IPS-11a (cell line): ENCODE measurements around the gene LMO1.

Source experiments
- H3K4me3 ChIP-seq: one replicate; pipeline ENCODE4 v1.5.1; 2013; ENCODE audit warnings: low read depth, low read length, control low read depth

LMO1 gene

DNA sequence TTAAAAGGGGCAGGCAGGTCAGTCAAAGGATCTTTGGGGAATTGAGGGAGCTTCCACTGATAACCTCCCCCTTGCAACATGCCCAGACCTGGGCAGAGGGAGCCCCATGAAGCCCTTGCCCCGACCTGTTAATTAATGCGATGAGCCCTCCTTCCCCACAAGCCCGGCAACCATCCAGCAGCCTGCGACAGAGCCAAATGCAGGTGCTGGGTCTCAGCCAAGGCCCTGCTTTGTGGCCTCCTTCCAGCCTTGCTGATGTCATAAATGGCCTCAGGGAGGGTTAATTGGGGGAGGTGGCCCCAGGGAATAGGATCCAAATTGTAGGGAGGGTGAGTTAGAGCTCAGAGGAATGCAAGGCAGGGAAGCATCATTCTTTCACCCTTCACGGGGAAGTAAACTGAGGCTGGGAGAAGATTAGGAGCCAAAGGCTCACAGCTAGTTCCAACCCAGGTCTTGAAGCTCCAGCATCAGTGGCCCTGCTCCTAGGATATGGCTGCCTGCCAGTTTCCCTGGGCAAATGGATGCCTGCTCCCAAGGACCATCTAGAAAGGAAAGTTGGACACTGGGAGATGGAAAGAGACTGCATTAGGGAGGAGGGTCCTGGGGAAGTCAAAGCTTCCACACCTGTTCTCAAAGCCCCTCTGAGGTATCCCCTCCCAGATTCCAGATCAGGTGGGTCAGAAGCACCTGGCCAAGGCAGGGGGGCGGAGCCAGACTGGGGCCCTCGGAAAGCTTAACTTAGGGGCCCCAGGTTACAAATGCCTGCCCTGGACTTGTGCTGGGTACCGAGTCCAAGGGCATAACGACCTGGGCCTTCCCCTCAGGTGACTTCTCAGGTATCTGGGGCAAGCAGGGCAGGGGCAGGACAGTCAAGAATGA lies 34.1 kb downstream of the LMO1 start:
- no peak overlapping the region for H3K4me3 ChIP-seq

DNA sequence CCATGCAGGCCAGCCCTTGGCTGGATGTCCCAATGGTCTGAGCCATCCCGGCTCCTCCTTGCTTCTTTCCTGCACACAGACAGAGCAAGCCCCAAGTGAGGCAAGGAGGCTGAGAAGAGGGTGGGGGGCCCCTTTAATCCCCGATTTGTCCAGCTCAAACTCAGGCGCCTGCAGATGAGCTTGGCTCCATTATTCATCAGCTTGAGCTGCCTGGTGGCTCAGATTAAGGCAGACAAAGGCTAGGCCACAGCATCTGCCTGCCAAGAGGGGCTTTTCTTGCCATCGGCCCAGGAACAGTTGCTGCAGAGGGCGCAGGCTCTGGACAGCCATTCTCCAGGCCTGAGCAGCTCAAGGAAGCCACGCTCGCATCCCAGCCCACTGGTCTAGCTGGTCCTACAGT lies 35.4 kb downstream of the LMO1 start:
- no peak overlapping the region for H3K4me3 ChIP-seq

DNA sequence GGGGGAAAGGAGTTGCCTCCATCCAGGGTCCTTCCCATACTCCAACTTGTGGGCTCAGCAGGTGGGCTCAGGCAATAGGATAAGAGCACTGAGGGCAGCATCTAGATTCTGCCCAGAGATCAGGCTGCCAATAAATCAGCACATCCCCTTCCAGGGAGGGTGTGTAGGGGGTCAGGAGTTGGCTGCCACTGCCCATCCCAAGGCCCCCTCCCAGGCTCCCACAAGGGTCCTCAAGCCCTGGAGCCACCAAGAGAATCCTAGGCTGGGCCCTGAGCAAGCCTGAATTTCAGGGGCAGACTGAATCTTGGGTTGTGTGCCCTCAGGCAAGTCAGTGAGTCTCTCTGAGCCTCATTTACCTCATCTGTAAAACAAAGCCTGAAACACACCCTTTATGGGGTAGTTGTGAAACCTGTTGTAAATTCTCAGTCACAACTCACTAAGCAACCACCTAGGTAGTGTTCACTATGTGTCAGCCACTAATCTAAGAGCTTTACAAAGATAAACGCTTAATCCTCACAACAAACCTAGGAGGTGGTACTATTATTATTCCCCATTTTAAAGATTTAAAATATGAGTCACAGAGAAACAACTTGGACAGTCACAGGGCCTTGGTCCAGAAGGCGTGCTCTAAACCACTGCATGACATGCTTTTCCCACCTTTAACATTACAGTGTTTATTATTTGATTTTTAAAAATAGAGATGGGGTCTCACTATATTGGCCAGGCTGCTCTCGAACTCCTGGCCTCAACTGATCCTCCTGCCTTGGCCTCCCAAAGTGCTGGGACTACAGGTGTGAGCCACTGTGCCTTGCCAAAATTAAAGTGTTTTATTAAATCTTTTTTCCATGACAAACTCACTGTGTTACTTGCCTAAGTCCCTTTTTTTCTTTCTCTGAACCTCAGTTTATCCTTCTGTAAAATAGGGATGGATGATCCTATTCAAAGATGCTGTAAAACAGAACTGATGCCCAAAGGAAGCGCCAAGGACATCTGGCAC lies 36.2 kb downstream of the LMO1 start:
- H3K4me3 ChIP-seq: no peak overlapping the region

DNA sequence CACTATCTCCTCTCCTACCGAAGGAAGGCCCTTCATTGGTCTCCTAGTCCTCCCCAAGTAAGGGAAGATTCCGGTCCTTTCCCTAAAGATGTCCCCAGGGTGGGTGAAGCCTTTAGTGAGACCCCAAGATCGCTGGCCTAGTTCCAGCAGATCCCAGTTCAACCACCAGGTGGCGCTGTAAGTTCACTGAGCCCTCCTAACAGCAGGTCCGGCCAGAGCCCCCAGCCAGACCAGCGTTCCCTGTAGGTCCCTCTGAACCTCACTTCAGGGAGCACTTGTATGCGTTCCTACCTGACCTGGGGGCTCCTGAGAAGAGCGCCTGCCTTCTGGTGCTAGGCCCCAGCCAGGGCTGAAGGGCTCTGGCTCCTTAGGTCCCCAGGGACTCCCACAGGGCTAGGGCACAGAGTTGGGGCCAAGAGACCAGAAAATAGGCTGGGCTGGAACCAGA lies 38.1 kb downstream of the LMO1 start:
- no peak overlapping the region for H3K4me3 ChIP-seq

DNA sequence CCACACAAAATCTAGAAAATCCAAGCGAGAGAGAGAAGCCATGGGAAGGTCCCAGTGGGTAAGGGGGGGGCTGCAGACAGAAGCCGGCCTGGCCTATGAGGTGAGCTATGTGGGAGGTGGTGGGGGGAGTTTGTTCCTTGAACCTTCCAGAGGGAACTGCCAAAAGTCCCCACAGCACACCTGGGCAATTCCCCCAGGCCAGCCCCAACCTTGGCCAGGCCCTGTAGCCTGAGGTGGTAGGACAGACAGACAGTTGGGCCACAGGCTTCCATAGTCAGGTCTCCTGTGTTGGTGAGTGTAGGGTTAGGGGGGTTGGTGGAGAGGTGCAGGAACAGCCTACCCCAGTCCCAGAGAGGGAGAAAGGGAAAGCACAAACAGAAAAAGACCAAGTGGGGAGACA lies 39.0 kb downstream of the LMO1 start:
- H3K4me3 ChIP-seq: no peak overlapping the region

DNA sequence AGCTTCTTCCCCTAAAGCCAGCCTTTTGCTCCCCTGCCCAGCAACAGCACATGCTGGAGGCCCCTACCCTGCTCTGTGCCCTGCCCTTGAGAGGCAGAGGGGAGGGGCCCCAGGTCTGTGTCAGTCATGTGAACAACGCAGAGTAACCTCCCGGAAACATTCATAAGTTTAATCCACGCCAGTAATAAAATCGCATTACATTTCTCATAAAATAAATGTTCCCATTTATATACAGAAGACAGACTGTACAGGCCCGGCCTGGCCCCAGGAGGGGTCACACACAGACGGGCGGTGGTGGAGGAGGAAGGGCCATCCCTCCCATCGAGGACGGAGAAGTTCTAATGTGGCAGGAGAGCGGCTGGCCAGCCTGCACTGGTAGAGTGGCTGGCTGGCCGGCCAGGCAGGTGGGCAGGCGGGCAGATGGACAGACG lies 39.5 kb downstream of the LMO1 start:
- H3K4me3 ChIP-seq: no peak overlapping the region

DNA sequence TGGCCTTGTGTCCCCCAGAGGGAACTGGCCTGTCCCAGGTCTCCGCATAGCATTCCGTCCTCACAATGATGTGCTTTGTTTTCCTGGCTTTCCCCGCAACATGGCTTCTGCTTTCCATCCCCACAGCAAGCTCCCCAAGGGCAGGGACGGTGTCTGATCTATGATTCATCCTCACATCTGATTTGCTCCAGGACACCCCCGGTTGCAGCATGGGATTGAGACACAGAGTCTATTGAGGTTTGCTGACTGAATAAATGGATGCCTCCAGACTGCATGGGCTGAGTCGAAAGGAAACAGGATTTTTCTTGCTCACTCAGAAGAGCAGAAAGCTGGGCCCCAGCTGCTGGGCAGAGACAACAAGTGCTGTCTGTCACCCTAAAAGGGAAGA lies 40.2 kb downstream of the LMO1 start:
- H3K4me3 ChIP-seq: no peak overlapping the region

DNA sequence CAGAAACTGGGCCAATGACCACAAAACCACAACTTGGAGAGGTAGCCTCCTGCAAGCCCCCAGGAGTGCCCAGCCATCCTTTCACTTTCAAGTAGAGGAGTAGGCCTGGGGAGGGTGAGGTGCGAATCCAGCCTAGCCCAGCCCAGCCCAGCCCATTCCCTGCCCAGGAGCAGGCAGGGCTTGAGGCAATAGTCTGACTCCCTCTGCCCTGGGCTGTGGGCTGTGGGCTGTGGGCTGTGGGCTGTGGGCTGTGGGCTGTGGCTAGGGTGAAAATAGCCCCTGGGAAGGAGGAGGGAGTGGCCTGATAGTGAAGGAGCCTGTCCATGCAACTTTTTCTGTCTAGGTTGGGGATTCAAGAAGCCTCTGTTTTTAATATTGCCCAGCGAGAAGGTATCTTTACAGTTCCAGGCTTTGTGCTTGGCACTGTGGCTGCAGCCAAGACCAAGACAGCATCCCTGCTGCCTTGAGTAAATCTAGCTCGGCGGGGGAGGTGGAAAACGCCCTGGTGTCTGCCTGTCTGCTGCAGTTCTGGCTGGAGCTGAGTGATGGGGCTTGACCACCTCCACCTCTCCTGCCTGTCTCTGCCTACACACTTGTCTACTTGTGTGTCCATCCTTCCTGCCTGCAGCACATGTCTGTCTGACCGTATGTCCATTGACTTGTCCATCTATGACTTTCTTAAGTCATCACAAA lies 40.7 kb downstream of the LMO1 start:
- no peak overlapping the region for H3K4me3 ChIP-seq

DNA sequence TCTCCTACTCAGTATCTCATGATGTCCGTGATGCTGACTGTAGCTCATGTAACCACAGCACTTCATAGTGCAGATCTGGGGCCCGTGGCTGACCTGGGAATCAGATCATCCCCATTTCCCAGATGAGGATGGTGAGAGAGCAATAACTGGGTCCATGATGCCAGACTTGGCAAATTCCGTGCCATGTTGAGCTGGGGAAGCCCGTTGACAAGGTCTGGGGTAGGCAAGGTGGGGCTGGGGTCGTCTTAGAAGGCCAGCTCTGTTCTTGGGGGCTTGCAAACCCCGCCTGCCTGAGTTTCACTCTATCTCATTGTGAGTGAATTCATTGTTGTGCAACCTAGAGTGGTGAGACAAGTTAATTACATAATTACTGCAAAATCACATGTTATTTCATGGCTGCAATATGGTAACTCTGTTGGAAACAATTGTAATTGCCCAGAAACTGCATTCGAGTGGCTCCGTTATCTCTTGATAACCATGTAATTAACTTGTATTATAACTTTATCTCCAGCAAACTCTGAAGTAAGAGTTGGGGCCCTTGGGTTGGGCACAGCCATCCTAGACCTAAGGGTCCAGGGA lies 41.7 kb downstream of the LMO1 start:
- no peak overlapping the region for H3K4me3 ChIP-seq

DNA sequence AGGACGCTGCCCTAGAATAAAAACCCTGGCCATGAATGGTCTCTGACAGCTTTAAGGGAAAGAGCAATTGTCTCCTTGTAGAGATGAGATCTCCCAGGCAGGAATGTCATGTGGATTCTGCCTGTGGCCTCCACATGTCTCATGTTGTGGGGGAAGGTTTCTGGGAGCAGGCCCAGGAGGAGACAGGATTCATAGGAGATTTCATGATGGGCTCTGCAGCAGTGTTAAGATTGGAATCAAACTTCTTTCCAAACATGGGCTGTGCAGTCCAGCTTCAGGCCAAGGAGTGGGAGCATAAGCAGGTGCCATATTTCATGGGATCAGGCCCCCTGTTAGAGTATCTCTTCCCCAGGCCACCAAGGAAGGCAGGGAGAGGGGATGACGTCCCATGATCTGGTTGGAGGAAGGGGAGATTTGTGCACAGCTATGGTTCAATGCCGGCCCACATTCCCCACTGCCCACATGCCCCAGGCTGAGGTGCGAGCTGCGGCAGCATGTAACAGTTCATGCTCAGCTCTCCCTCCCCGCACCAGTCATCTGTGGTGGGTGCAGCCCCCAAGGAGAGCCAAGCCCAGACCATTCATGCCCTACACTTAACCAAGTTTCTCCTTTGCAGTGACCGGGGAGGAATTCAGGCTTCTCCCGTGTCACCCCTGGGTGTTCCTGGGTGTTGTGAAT lies 42.5 kb downstream of the LMO1 start:
- H3K4me3 ChIP-seq: no peak overlapping the region

DNA sequence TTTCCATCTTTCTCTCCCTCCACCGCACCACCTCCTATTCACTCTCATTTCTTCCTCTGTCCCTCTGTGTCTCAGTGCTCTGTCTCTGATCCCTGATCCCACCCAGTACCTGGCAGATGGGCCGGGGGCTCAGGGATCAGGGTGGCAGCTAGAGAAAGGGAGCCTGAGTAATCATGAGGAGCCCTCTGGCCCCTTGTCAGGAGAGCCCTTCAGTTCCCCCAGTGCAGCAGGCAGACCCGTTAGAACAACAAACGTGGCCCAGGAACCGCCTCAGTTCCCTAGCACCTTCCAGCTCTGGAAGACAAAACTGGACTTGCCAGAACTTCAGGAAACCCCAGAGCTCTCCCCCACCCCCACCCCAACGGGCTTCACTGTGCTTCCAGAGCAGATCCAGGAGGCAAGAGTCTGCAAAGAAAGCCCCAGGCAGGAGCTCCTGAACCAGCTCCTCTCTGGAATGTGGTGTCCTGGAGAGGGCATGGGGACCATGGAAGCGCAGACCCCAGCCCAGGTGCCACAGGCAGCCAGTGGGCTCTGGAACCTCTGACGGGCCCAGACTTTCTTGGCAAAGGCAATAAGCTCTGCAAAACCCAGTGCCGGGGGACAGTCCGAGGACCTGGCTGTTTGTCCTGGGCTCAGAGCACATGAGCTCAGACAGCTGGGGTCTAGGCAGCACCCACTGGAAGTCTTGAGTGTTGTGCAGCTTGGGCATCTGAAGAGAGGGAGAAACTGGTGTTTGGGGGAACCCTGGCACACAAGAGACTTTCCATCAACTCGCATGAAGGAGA lies 43.2 kb downstream of the LMO1 start:
- no peak overlapping the region for H3K4me3 ChIP-seq

DNA sequence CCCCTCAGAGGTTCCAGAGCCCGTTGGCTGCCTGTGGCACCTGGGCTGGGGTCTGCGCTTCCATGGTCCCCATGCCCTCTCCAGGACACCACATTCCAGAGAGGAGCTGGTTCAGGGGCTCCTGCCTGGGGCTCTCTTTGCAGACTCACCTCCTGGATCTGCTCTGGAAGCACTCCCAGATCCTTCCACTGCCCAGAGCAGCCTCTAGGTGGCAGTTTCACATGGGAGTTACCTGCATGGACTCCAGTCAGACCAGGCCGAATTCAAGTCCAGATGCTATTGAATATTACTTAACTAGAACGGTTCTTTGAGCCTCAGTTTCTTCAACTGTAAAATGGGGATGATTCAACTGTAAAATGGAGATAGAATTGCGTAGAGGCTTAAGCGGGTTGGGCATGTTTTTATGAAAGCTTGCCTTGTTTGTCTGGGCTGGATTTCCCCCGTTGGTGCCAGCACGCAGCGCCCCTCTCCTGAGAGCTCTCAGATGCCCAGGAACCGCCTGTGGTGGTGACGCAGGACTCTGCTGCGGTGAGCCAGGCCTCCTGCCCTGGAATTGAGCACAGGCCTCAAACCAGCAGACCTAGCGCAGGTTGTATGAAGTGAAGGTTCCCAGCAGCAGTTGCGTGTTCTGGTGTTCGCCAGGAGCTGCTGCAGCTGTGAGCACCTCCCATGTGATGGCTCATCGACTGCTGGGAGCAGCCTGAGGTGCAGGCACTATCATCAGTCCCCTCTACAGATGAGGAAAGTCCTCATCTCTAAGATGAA lies 44.2 kb downstream of the LMO1 start:
- no peak overlapping the region for H3K4me3 ChIP-seq

DNA sequence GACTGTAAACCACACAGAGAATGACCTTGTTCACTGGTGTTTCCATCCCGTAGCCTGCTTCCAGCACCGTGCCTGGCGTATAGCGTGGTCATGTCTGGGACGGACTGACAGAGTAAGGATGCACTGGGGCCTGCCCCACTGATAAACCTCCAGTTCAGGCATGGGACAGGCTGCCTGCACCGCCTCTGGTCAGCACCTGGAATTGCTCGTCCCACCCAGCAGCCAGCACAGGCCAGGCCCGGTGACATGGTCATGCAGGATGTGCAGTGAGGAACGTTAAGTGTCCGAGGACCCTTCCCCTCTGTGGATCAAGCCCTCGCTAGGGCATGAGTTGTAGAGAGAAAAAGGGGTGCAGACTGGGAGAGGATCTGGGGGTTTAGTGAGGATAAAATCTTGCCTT lies 44.8 kb downstream of the LMO1 start:
- no peak overlapping the region for H3K4me3 ChIP-seq

DNA sequence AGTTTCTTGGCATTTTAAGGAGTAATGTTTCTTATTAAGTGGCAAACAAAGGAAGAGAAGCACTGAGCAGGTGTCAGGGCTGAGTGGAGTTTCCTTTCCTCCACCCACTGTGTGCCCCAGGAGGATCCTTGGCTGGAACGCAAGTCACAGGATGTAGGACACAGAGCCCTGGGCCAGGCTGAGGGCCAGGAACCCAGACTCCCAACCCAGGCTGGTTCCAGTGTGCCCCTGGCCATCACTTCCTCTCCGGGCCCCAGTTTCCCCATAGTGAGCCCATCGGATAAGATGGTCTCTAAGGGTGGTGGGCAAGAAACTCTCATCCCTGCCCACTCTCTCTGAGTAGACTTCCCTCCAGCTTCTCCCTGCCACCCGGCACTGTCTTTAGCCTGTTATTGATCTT lies 45.3 kb downstream of the LMO1 start:
- no peak overlapping the region for H3K4me3 ChIP-seq

DNA sequence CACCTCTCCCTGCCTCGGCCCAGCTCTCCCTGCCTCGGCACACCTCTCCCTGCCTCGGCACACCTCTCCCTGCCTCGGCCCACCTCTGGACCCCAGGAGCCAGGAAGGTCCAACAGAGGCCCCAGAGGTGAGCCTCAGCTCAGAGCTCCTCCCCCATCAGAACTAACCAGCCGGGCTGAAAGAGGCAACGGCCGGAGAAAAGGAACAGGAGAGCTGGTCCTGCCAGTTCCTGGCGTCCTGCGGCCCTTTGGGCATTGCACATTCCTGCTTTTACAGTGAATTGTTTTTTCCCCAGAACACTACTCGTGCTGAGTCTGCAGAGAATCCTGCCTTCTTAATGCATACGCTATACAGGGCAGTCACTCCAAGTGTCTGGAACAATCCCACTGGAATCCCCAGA lies 45.8 kb downstream of the LMO1 start:
- no peak overlapping the region for H3K4me3 ChIP-seq

DNA sequence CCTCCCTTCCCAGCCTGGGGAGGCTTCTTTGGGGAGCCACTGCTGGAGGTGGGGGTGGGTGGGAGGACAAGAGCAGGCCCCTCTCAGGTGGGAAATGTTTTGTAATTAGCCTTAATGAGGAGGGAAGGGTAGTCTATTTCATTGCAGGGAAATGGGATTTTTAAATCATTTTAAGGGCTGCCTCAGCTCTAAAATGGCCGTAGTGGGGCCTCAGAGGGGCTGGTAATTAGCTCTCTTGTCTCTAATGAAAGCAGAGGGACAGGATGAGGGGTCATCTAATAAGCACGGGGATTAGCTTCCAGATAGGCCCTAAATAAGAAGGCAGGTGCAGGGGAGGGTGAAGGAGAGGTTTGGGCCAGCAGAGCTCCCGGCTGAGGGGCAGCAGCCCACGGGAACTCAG lies 46.5 kb downstream of the LMO1 start:
- no peak overlapping the region for H3K4me3 ChIP-seq

DNA sequence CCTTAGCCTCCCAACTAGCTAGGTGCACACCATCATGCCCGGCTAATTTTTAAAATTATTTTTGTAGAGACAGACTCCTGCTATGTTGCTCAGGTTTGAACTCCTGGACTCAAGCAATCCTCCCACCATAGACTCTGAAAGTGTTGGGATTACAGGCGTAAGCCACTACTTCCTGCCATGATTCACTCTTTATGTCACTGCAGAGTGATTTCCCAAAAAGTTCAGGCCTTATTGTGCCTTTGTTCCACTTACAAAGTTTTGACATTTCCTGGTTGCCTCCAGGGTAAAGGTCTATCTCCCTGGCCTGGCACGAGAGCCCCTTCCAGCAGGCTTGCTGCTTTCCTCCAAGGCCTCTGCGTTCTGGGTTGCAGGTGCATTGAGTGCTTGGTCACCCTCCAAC lies 50.3 kb downstream of the LMO1 start:
- H3K4me3 ChIP-seq: no peak overlapping the region

DNA sequence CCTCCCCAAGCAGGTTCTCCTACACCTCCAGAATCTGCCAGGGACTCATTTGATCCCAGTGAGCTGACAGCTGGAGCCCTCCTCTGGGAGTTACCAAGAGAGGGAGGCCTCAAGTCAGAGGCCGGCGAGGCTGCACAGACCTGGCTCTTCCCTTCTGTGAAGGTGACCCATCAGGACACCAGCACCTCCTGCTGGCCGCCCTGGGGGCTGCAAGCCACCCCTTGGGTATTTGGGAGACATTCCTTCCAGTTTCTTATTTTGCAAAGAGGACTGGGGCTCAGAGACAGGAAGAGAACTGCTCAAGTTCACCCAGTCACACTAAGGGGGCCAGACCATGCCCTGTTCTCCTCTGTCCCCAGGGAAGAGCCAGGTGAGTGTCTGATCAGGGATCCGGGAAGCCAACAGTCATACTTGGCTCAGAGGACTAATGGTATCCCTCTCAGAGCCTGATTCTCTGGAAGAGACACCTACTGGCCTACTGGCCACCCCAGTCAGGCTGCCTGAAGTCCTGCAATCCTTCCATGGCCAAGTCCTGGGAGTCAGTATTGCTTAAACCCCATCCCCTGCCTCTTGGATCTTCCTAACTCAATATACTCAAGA lies 54.4 kb downstream of the LMO1 start:
- H3K4me3 ChIP-seq: no peak overlapping the region
